Stimulated activated CD4-positive, alpha-beta T cell treated with anti-CD3 and anti-CD28 coated beads, Interleukin-15, amount 100 ng/mL, for 24 hours (primary cell): ENCODE results near the gene CCDC190.
A peak's percentile ranks its signal among the peaks of the same experiment; 100 is the strongest.
"Not testable (repeated sequence)": the region's sequence is repeated elsewhere in the genome, so short reads cannot be mapped to it uniquely, and the experiment has no call there.

ENCODE experiments used
- DNase-seq: peaks from one replicate; pipeline ENCODE4 v3.0.0-alpha.2; 2020

Gene CCDC190

GRCh38 chr1:162861101-162861500 is at the start of gene CCDC190:
TSS of gene CCDC190 (minus strand) at chr1:162861175. CDS start at chr1:162859646, 1,529 bp downstream.
- no peak for DNase-seq

GRCh38 chr1:162910161-162910560 is 49.2 kb upstream of the CCDC190 start:
- DNase-seq = no peak

GRCh38 chr1:162908780-162909179 is 47.8 kb upstream of the CCDC190 start:
- DNase-seq = no peak

GRCh38 chr1:162908236-162908635 is 47.3 kb upstream of the CCDC190 start:
- no peak for DNase-seq

GRCh38 chr1:162906485-162906884 is 45.5 kb upstream of the CCDC190 start:
- DNase-seq = no peak

- no peak for DNase-seq
Measured at GRCh38 chr1:162905174-162906158, 44.5 kb upstream of the CCDC190 start.

GRCh38 chr1:162904579-162904978 is 43.6 kb upstream of the CCDC190 start:
- DNase-seq = no peak

- DNase-seq = no peak
Measured at GRCh38 chr1:162904023-162904422, 43.0 kb upstream of the CCDC190 start.

GRCh38 chr1:162903246-162903645 is 42.3 kb upstream of the CCDC190 start:
- no peak for DNase-seq

GRCh38 chr1:162902416-162902815 is 41.4 kb upstream of the CCDC190 start:
- DNase-seq = no peak

- no peak for DNase-seq
Measured at GRCh38 chr1:162901243-162901642, 40.3 kb upstream of the CCDC190 start.

- DNase-seq = no peak
Measured at GRCh38 chr1:162899422-162900146, 38.6 kb upstream of the CCDC190 start.

- no peak for DNase-seq
Measured at GRCh38 chr1:162893612-162893908, 32.6 kb upstream of the CCDC190 start.

- DNase-seq = no peak
Measured at GRCh38 chr1:162892906-162893611, 32.1 kb upstream of the CCDC190 start.

GRCh38 chr1:162889989-162890388 is 29.0 kb upstream of the CCDC190 start:
- no peak for DNase-seq

GRCh38 chr1:162886705-162887104 is 25.7 kb upstream of the CCDC190 start:
- DNase-seq = no peak

- no peak for DNase-seq
Measured at GRCh38 chr1:162885265-162885664, 24.3 kb upstream of the CCDC190 start.

GRCh38 chr1:162884831-162885230 is 23.9 kb upstream of the CCDC190 start:
- no peak for DNase-seq

- DNase-seq = no peak
Measured at GRCh38 chr1:162882248-162882674, 21.3 kb upstream of the CCDC190 start.

- DNase-seq = no peak
Measured at GRCh38 chr1:162881590-162881989, 20.6 kb upstream of the CCDC190 start.

GRCh38 chr1:162880617-162881016 is 19.6 kb upstream of the CCDC190 start:
- DNase-seq = not testable (repeated sequence)

- DNase-seq = peak; percentile 39
Measured at GRCh38 chr1:162878000-162878596, 17.1 kb upstream of the CCDC190 start.

GRCh38 chr1:162877412-162877811 is 16.4 kb upstream of the CCDC190 start:
- no peak for DNase-seq
